GM19395 (cell line): ENCODE measurements around the gene CPXM1.

Experiments used
- ATAC-seq: cut with Tn5 transposase; IDR thresholded peaks from one replicate; pipeline ENCODE4 v1.9.1; 2021; ENCODE audit warnings: mild to moderate bottlenecking, moderate library complexity; ENCODE audit not compliant: unreplicated experiment

The CPXM1 gene

GRCh38 chr20:2750491-2751251 is 49.8 kb downstream of the CPXM1 start:
- ATAC-seq = no peak

- no peak for ATAC-seq
These were observed 50.4 kb downstream of the CPXM1 start for GRCh38 chr20:2749951-2750490.

DNA sequence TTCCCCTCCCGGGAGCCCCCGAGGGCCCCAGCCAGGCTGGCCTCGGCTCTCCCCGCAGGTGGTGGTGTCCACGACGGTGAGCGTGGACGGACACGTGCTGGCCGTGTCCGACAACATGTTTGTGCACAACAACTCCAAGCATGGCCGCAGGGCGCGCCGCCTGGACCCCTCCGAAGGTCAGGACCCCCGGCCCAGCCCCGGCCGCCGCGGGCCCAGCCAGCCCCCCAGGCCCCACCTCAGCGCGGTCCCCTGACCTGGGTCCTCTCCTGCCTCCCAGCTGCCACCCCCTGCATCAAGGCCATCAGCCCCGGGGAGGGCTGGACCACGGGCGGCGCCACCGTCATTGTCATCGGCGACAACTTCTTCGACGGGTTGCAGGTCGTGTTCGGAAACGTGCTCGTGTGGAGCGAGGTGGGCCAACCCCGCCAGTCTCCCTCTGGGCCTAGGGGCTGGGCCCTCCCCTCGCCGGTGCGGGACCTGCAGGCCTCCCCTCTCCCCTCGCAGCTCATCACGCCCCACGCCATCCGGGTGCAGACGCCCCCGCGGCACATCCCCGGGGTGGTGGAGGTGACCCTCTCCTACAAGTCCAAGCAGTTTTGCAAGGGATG is 51.0 kb downstream of the CPXM1 start:
- no peak for ATAC-seq

- no peak for ATAC-seq
These were observed 51.7 kb downstream of the CPXM1 start for GRCh38 chr20:2748551-2749342.

DNA sequence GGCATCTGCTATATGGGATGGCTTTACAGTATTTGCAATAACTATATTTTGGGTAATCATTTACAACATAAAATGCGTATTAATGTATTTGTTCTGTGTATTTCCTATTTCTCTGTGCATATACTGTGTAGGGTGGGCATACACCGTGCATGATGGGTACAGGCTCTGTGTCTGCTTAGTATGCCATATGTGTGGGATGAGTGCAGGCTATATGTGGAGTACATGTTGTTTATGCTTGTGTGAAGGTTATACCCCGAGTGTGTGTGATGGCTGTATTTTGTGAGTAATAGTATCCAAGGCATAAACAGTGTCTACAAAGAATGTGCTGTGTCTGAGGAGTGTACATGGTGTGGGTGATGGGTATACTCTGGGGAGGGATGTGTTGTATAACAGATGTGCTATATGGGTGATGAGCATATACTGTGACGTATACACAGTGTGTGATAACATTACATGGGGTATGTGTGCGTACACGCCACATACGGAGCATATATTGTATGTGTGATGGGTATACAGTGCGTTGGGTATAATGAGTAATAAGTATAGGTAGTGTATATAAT is 52.7 kb downstream of the CPXM1 start:
- no peak for ATAC-seq

- no peak for ATAC-seq
These were observed 53.7 kb downstream of the CPXM1 start for GRCh38 chr20:2746636-2747265.

DNA sequence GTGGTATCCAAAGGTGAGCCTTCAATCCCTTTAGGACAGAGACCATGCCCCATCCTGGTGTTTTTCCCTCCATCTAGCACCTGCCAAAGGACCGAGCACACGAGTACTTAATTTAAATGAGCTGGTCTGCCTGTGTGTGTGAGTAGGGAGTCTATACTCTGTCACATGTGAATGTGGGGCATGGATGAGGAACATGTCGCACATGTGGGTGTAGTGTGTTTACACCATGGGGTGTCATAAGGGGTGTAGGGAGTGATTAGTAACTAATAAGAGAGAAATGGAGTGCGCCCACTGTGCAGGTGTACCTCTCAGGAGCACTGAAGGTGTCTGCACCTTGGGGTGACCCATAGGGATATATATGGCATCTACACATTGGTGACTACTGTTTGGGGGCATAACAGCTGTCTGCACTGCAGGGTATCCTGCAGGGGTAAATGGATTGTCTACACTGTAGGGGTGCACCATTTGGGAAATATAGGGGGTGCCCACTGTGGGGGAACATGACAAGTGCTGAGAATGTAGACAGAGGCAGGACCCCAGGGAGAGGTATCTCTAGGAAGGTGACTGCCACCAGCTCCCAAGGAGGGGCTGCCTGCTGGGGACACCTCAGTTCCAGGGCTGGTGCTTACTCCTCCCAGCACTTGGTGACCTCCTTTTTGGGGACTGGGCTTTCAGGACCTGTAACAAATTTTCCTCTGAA is 54.3 kb downstream of the CPXM1 start:
- no peak for ATAC-seq

DNA sequence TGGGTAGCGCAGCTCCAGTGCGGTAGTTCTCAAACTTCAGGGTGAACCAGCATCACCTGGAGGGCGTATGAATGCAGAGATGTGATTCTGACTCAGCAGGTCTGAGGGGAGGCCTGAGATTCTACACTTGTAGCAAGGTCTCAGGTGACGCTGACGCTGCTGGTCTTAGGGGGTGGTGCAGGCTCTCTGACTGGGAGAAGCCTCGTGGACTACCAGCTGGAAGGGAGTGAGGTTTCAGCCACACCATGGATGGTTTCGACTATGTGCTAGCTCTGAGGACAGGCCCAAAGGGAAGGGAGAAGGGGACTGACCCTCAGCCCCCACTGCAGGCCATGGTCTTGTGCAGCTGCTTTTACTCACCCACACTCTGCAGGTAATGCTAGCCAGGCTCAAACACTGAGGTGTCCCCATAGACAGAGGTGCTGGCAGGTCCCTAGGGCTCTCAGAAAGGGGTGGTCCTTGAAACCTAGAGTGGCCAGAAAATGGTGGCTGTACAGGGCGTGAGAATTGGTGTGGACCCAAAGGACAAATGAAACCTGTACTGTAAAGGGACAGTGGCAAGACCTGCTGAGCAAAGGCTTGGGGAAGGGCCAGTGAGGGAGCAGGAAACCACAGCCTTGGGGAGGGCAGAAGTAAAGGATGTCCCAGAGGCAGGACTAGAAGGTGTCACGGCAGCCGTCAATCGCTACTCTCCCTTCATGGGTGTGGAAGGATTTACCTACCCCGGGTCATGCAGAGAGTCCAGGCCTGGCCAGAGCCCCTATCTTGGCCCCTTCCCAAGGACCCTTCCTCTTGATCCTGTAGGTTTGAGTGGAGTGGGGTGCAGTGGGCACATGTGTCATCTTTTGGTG is 55.1 kb downstream of the CPXM1 start:
- no peak for ATAC-seq
